GM23338 (cell line): ENCODE data around the gene KCNIP1. TPM values are rescaled to one million over a fixed set of nuclear protein-coding genes. Genes with fewer than 3 reads are reported as not detected.

Experiments
- ATAC-seq: fragments of 200-7000 bp; cut with Tn5 transposase; 3 replicates; pipeline ENCODE4 v1.9.1; 2020
- DNase-seq: peaks from one replicate; pipeline ENCODE4 v3.0.0-alpha.2; 2015; ENCODE audit warnings: low spot score
- H2AFZ ChIP-seq: fragments of 200-600 bp; sonication (generic); 2 replicates; pipeline ENCODE4 v1.8.0; 2016; ENCODE audit warnings: antibody characterized with exemption, mild to moderate bottlenecking, moderate library complexity
- H3F3A ChIP-seq: fragments of 200-600 bp; sonication (generic); replicated peaks from 2 replicates; pipeline ENCODE4 v1.8.0; 2017; ENCODE audit warnings: antibody characterized with exemption, mixed run types, low read depth
- H3K27ac ChIP-seq: fragments of 200-600 bp; sonication (generic); 2 replicates; pipeline ENCODE4 v1.6.1; 2016; ENCODE audit warnings: low read depth
- H3K27me3 ChIP-seq: fragments of 200-600 bp; sonication (generic); 2 replicates; pipeline ENCODE4 v1.8.0; 2016; ENCODE audit warnings: mild to moderate bottlenecking, mixed run types, moderate library complexity; ENCODE audit not compliant: insufficient read depth
- H3K36me3 ChIP-seq: fragments of 200-600 bp; sonication (generic); 2 replicates; pipeline ENCODE4 v1.8.0; 2016; ENCODE audit warnings: mild to moderate bottlenecking; ENCODE audit not compliant: insufficient read depth
- H3K4me1 ChIP-seq: fragments of 200-600 bp; sonication (generic); 2 replicates; pipeline ENCODE4 v1.8.0; 2016; ENCODE audit warnings: mild to moderate bottlenecking, moderate library complexity; ENCODE audit not compliant: insufficient read depth
- H3K4me2 ChIP-seq: fragments of 200-600 bp; sonication (generic); 2 replicates; pipeline ENCODE4 v1.7.1; 2017; ENCODE audit warnings: mixed run types
- H3K4me3 ChIP-seq: fragments of 200-600 bp; sonication (generic); 2 replicates; pipeline ENCODE4 v1.6.1; 2016; ENCODE audit warnings: mixed run types
- H3K79me2 ChIP-seq: fragments of 200-600 bp; sonication (generic); replicated peaks from 2 replicates; pipeline ENCODE4 v1.8.0; 2017; ENCODE audit warnings: mild to moderate bottlenecking; ENCODE audit not compliant: insufficient read depth
- H3K9me2 ChIP-seq: fragments of 200-600 bp; sonication (generic); 2 replicates; pipeline ENCODE4 v1.8.0; 2017; ENCODE audit not compliant: insufficient read depth
- H4K20me1 ChIP-seq: fragments of 200-600 bp; sonication (generic); replicated peaks from 2 replicates; pipeline ENCODE4 v1.8.0; 2017; ENCODE audit warnings: mild to moderate bottlenecking; ENCODE audit not compliant: insufficient read depth
- H3K27ac Mint-ChIP-seq: 2 replicates; pipeline ENCODE4 v1.8.0; 2020; ENCODE audit warnings: inconsistent platforms, mild to moderate bottlenecking, moderate library complexity, mixed read lengths
- H3K27me3 Mint-ChIP-seq: 3 replicates; pipeline ENCODE4 v1.8.0; 2022; ENCODE audit warnings: low read depth, mild to moderate bottlenecking, moderate library complexity, mixed read lengths, inconsistent platforms; ENCODE audit not compliant: insufficient read depth, poor library complexity
- H3K36me3 Mint-ChIP-seq: 3 replicates; pipeline ENCODE4 v1.8.0; 2021; ENCODE audit warnings: low read depth, mild to moderate bottlenecking, inconsistent platforms, moderate library complexity, mixed read lengths
- H3K4me1 Mint-ChIP-seq: 3 replicates; pipeline ENCODE4 v1.8.0; 2020; ENCODE audit warnings: mild to moderate bottlenecking, inconsistent platforms, mixed read lengths
- H3K4me3 Mint-ChIP-seq: 3 replicates; pipeline ENCODE4 v1.8.0; 2021; ENCODE audit warnings: moderate library complexity, mild to moderate bottlenecking, inconsistent platforms, mixed read lengths
- H3K9me3 Mint-ChIP-seq: 3 replicates; pipeline ENCODE4 v1.8.0; 2020; ENCODE audit warnings: moderate library complexity, mild to moderate bottlenecking, inconsistent platforms, mixed read lengths
- CREB1 ChIP-seq: fragments of 250-450 bp; sonication (Bioruptor Pico); IDR thresholded peaks from 2 replicates; pipeline ENCODE4 v1.5.0; 2020; ENCODE audit warnings: low read depth, mild to moderate bottlenecking, moderate library complexity
- EZH2 ChIP-seq: fragments of 200-600 bp; sonication (generic); IDR thresholded peaks from one replicate; pipeline ENCODE4 v1.8.0; 2017; ENCODE audit warnings: antibody characterized with exemption, mild to moderate bottlenecking, low read depth; ENCODE audit not compliant: unreplicated experiment
- EZH2phosphoT487 ChIP-seq: fragments of 200-600 bp; sonication (generic); IDR thresholded peaks from one replicate; pipeline ENCODE4 v1.8.1; 2018; ENCODE audit warnings: antibody characterized with exemption; ENCODE audit not compliant: unreplicated experiment
- JUNB ChIP-seq: IDR thresholded peaks from one replicate; pipeline ENCODE4 v1.6.1; 2016; ENCODE audit warnings: antibody characterized with exemption; ENCODE audit not compliant: unreplicated experiment
- NANOG ChIP-seq: IDR thresholded peaks from 2 replicates; pipeline ENCODE4 v1.6.1; 2016; ENCODE audit warnings: antibody characterized with exemption, borderline replicate concordance
- POLR2AphosphoS5 ChIP-seq: IDR thresholded peaks from 2 replicates; pipeline ENCODE4 v1.6.1; 2016; ENCODE audit warnings: antibody characterized with exemption, low read depth
- STAT1 ChIP-seq: IDR thresholded peaks from one replicate; pipeline ENCODE4 v1.6.1; 2016; ENCODE audit warnings: antibody characterized with exemption; ENCODE audit not compliant: unreplicated experiment
- ZNF114 ChIP-seq: fragments of 250-450 bp; sonication (Bioruptor Pico); IDR thresholded peaks from 2 replicates; pipeline ENCODE4 v1.5.0; 2020; ENCODE audit warnings: mild to moderate bottlenecking, moderate library complexity
- ZNF331 ChIP-seq: fragments of 250-450 bp; sonication (Bioruptor Pico); IDR thresholded peaks from 2 replicates; pipeline ENCODE4 v1.5.0; 2020; ENCODE audit warnings: low read depth, mild to moderate bottlenecking, moderate library complexity
- polyA plus RNA-seq: library from polyadenylated mRNA; unstranded; fragments of >200 nt; fragmentation: Nextera tagmentation; extraction: Ambion mirVana; gene quantifications from 2 replicates; pipeline ENCODE4 v1.2.1, GENCODE V29; 2016
- total RNA-seq: library from RNA; depleted of rRNA; stranded (reverse); fragments of >200 nt; shearing (Covaris generic); gene quantifications from 2 replicates; pipeline ENCODE4 v1.2.3, GENCODE V29; 2014
- TF ChIP-seq, protein P1 (sequence below), 2 experiments: fragments of 200-600 bp in 1 of 2; sonication (generic) in 1 of 2; conservative IDR thresholded peaks; 2 replicates each; pipeline versions ENCODE4 v1.5.1 to v1.6.1; 2016 to 2017; ENCODE audit warnings: antibody characterized with exemption in 2 of 2, low read depth in 2 of 2, mild to moderate bottlenecking in 2 of 2, moderate library complexity in 1 of 2
- TF ChIP-seq, protein P2 (sequence below): IDR thresholded peaks from 2 replicates; pipeline ENCODE4 v1.6.1; 2016; ENCODE audit warnings: antibody characterized with exemption
- TF ChIP-seq, protein P3 (sequence below): IDR thresholded peaks from one replicate; pipeline ENCODE4 v1.6.1; 2018; ENCODE audit warnings: antibody characterized with exemption; ENCODE audit not compliant: unreplicated experiment
- TF ChIP-seq, protein P4 (sequence below): fragments of 250-450 bp; sonication (Bioruptor Pico); IDR thresholded peaks from 2 replicates; pipeline ENCODE4 v1.5.0; 2020; ENCODE audit warnings: mild to moderate bottlenecking, moderate library complexity

Gene KCNIP1
- total and polyA plus RNA-seq, 2 experiments from 2014 or later: 0.31 to 0.87 TPM

DNA sequence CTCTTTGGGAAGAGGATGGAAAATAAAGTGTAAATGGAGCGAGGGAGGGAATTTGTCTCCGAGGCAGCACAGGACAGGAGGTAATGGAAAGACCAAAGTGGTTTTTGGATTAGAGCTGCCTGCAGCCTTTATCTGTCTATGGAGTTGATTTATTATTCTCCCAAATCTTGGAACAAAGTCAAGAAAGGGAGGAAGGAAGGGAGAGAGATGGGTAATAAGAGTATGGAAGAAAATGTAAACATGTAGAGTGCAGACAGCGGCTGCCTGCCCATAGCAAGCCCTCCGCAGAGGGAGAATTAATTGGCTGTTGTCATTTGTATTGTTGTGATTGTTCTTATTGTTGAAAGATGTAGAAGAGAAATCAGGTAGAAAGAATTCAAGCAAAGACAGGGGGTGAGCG, 15.7 kb downstream of the KCNIP1 start:
- Mint-ChIP-seq H3K4me3 (no peak overlapping the region), H3K4me1 (peaks cover 10% of the 10 kb centered on the region), H3K36me3 (no peaks in the 10 kb centered on the region), H3K9me3 (no peaks in the 10 kb centered on the region), H3K27ac (no peak overlapping the region), H3K27me3 (peaks cover 2% of the 10 kb centered on the region)
- DNase-seq (no peak), ATAC-seq (no peak)
- TF ChIP-seq ZNF114 (CRISPR knock-in tag) (no peak), EZH2 (no peak), POLR2AphosphoS5 (no peak), JUNB (no peak), CREB1 (no peak), EZH2phosphoT487 (no peak), NANOG (no peak), STAT1 (no peak), ZNF331 (CRISPR knock-in tag) (no peak)
- TF ChIP-seq, protein P1, sequence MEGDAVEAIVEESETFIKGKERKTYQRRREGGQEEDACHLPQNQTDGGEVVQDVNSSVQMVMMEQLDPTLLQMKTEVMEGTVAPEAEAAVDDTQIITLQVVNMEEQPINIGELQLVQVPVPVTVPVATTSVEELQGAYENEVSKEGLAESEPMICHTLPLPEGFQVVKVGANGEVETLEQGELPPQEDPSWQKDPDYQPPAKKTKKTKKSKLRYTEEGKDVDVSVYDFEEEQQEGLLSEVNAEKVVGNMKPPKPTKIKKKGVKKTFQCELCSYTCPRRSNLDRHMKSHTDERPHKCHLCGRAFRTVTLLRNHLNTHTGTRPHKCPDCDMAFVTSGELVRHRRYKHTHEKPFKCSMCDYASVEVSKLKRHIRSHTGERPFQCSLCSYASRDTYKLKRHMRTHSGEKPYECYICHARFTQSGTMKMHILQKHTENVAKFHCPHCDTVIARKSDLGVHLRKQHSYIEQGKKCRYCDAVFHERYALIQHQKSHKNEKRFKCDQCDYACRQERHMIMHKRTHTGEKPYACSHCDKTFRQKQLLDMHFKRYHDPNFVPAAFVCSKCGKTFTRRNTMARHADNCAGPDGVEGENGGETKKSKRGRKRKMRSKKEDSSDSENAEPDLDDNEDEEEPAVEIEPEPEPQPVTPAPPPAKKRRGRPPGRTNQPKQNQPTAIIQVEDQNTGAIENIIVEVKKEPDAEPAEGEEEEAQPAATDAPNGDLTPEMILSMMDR (conservative IDR thresholded peaks at IDR 0.05; ENCODE audit: low read depth in 2 of 2): no peak
- TF ChIP-seq, protein P2, sequence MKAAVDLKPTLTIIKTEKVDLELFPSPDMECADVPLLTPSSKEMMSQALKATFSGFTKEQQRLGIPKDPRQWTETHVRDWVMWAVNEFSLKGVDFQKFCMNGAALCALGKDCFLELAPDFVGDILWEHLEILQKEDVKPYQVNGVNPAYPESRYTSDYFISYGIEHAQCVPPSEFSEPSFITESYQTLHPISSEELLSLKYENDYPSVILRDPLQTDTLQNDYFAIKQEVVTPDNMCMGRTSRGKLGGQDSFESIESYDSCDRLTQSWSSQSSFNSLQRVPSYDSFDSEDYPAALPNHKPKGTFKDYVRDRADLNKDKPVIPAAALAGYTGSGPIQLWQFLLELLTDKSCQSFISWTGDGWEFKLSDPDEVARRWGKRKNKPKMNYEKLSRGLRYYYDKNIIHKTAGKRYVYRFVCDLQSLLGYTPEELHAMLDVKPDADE: no peak
- TF ChIP-seq, protein P3, sequence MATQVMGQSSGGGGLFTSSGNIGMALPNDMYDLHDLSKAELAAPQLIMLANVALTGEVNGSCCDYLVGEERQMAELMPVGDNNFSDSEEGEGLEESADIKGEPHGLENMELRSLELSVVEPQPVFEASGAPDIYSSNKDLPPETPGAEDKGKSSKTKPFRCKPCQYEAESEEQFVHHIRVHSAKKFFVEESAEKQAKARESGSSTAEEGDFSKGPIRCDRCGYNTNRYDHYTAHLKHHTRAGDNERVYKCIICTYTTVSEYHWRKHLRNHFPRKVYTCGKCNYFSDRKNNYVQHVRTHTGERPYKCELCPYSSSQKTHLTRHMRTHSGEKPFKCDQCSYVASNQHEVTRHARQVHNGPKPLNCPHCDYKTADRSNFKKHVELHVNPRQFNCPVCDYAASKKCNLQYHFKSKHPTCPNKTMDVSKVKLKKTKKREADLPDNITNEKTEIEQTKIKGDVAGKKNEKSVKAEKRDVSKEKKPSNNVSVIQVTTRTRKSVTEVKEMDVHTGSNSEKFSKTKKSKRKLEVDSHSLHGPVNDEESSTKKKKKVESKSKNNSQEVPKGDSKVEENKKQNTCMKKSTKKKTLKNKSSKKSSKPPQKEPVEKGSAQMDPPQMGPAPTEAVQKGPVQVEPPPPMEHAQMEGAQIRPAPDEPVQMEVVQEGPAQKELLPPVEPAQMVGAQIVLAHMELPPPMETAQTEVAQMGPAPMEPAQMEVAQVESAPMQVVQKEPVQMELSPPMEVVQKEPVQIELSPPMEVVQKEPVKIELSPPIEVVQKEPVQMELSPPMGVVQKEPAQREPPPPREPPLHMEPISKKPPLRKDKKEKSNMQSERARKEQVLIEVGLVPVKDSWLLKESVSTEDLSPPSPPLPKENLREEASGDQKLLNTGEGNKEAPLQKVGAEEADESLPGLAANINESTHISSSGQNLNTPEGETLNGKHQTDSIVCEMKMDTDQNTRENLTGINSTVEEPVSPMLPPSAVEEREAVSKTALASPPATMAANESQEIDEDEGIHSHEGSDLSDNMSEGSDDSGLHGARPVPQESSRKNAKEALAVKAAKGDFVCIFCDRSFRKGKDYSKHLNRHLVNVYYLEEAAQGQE: no peak
- TF ChIP-seq, protein P4, sequence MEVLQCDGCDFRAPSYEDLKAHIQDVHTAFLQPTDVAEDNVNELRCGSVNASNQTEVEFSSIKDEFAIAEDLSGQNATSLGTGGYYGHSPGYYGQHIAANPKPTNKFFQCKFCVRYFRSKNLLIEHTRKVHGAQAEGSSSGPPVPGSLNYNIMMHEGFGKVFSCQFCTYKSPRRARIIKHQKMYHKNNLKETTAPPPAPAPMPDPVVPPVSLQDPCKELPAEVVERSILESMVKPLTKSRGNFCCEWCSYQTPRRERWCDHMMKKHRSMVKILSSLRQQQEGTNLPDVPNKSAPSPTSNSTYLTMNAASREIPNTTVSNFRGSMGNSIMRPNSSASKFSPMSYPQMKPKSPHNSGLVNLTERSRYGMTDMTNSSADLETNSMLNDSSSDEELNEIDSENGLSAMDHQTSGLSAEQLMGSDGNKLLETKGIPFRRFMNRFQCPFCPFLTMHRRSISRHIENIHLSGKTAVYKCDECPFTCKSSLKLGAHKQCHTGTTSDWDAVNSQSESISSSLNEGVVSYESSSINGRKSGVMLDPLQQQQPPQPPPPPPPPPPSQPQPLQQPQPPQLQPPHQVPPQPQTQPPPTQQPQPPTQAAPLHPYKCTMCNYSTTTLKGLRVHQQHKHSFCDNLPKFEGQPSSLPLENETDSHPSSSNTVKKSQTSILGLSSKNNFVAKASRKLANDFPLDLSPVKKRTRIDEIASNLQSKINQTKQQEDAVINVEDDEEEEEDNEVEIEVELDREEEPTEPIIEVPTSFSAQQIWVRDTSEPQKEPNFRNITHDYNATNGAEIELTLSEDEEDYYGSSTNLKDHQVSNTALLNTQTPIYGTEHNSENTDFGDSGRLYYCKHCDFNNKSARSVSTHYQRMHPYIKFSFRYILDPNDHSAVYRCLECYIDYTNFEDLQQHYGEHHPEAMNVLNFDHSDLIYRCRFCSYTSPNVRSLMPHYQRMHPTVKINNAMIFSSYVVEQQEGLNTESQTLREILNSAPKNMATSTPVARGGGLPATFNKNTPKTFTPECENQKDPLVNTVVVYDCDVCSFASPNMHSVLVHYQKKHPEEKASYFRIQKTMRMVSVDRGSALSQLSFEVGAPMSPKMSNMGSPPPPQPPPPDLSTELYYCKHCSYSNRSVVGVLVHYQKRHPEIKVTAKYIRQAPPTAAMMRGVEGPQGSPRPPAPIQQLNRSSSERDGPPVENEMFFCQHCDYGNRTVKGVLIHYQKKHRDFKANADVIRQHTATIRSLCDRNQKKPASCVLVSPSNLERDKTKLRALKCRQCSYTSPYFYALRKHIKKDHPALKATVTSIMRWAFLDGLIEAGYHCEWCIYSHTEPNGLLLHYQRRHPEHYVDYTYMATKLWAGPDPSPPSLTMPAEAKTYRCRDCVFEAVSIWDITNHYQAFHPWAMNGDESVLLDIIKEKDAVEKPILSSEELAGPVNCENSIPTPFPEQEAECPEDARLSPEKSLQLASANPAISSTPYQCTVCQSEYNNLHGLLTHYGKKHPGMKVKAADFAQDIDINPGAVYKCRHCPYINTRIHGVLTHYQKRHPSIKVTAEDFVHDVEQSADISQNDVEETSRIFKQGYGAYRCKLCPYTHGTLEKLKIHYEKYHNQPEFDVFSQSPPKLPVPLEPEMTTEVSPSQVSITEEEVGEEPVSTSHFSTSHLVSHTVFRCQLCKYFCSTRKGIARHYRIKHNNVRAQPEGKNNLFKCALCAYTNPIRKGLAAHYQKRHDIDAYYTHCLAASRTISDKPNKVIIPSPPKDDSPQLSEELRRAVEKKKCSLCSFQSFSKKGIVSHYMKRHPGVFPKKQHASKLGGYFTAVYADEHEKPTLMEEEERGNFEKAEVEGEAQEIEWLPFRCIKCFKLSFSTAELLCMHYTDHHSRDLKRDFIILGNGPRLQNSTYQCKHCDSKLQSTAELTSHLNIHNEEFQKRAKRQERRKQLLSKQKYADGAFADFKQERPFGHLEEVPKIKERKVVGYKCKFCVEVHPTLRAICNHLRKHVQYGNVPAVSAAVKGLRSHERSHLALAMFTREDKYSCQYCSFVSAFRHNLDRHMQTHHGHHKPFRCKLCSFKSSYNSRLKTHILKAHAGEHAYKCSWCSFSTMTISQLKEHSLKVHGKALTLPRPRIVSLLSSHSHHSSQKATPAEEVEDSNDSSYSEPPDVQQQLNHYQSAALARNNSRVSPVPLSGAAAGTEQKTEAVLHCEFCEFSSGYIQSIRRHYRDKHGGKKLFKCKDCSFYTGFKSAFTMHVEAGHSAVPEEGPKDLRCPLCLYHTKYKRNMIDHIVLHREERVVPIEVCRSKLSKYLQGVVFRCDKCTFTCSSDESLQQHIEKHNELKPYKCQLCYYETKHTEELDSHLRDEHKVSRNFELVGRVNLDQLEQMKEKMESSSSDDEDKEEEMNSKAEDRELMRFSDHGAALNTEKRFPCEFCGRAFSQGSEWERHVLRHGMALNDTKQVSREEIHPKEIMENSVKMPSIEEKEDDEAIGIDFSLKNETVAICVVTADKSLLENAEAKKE (CRISPR knock-in tag): no peak
- Histone ChIP-seq H3K27me3 (no peaks in the 10 kb centered on the region), H2AFZ (no peak overlapping the region), H3K36me3 (no peaks in the 10 kb centered on the region), H3K27ac (no peak overlapping the region), H3K4me1 (0 out of 2 replicates have a peak, but pooled peaks cover 4% of the 10 kb centered on the region), H3K9me2 (peaks cover 8% of the 10 kb centered on the region; the same call in 1 of the 2 replicates), H3K79me2 (no peaks in the 10 kb centered on the region), H3K4me3 (no peak overlapping the region), H4K20me1 (no peaks in the 10 kb centered on the region), H3F3A (no peaks in the 10 kb centered on the region), H3K4me2 (no peak overlapping the region)
